WI38 (cell line): ENCODE measurements around the gene COL17A1.

Experiments
- H3K4me3 ChIP-seq: 2 replicates; pipeline ENCODE4 v1.5.1; 2011; ENCODE audit warnings: low read depth, mild to moderate bottlenecking, control low read depth, low read length
- TF ChIP-seq, protein P1 (sequence below): IDR thresholded peaks from 2 replicates; pipeline ENCODE4 v1.5.1; 2012; ENCODE audit warnings: low read depth, mild to moderate bottlenecking, control low read depth, low read length

COL17A1 gene

DNA sequence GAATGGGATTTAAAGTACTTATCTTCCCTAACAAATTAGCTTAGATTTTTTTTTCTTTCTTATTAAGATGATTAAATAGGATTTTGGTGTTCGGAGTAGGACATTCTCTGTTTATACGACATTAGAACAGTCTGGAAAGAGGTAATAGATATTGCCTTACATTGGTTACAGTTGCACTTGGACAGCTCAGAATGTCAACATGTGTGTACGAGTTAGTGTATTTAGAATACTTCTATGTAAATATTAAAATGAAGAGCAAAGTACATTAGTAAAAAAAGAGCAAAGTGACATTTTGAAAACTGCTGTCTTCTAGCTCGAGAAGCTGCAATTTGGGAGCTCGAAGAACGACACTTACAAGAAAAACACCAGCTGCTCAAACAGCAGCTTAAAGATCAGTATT is 67.2 kb downstream of the COL17A1 start:
- TF ChIP-seq, protein P1, sequence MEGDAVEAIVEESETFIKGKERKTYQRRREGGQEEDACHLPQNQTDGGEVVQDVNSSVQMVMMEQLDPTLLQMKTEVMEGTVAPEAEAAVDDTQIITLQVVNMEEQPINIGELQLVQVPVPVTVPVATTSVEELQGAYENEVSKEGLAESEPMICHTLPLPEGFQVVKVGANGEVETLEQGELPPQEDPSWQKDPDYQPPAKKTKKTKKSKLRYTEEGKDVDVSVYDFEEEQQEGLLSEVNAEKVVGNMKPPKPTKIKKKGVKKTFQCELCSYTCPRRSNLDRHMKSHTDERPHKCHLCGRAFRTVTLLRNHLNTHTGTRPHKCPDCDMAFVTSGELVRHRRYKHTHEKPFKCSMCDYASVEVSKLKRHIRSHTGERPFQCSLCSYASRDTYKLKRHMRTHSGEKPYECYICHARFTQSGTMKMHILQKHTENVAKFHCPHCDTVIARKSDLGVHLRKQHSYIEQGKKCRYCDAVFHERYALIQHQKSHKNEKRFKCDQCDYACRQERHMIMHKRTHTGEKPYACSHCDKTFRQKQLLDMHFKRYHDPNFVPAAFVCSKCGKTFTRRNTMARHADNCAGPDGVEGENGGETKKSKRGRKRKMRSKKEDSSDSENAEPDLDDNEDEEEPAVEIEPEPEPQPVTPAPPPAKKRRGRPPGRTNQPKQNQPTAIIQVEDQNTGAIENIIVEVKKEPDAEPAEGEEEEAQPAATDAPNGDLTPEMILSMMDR = no peak
- H3K4me3 ChIP-seq = no peak overlapping the region

DNA sequence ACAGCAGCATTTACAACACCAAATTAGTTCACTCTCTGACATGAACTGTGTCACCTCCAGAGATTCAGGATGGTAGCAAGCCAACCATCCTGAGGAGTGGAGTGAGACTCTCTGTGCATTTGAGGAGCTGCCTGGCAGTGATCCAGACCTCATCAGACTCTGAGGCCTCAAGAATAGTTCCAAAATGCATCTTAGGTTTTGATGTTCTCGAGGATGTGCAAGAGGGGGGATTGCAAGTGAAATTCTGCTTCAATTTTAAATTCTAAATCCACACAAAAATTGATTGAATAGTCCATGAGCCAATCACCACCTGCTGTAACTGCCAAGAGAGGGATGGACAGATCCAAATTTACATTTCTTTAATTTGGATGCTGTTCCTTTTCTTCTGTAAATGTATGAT is 69.0 kb downstream of the COL17A1 start:
- H3K4me3 ChIP-seq = no peak overlapping the region
- TF ChIP-seq, protein P1 = no peak

- TF ChIP-seq, protein P1 = no peak
- no peak overlapping the region for H3K4me3 ChIP-seq
Measured at GRCh38 chr10:104014176-104014575, 71.5 kb downstream of the COL17A1 start.

DNA sequence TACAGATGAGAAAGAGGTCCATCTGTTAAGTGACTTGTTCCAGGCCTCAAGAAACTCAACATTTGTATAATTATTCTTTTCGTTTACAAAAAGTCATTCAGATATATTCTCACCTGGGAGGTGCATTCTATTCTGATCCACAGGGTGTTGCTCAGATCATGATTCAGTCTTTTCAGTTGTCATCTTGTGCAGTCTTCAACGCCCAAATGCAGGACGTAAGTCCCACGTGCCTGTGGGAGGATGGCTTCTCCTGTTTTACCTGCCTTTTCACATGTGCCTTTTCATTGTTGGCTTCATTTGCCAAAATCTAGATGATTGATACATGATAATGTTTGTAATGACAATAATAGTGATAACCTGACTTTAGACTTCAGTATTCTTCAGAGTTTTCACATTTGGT is 72.2 kb downstream of the COL17A1 start:
- H3K4me3 ChIP-seq = no peak overlapping the region
- TF ChIP-seq, protein P1 = no peak

DNA sequence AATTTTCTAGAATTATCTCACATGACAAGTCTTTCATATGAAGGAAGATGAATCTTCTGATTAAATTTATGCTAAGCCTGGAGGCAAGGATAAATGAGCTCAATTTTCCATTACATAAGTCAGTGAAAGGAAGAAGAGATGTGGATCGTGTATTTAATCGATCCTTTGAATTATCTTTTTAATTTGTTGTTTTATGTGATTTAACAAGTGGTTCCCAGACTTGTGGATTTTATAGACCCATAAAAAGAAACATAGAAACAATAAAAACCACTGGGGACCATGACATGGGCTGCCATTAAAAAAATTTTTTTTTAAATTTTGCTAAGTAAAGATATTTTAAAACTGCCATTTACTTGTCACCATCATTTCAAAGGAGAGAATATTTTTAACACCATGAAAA is 73.8 kb downstream of the COL17A1 start:
- TF ChIP-seq, protein P1 = no peak
- no peak overlapping the region for H3K4me3 ChIP-seq

DNA sequence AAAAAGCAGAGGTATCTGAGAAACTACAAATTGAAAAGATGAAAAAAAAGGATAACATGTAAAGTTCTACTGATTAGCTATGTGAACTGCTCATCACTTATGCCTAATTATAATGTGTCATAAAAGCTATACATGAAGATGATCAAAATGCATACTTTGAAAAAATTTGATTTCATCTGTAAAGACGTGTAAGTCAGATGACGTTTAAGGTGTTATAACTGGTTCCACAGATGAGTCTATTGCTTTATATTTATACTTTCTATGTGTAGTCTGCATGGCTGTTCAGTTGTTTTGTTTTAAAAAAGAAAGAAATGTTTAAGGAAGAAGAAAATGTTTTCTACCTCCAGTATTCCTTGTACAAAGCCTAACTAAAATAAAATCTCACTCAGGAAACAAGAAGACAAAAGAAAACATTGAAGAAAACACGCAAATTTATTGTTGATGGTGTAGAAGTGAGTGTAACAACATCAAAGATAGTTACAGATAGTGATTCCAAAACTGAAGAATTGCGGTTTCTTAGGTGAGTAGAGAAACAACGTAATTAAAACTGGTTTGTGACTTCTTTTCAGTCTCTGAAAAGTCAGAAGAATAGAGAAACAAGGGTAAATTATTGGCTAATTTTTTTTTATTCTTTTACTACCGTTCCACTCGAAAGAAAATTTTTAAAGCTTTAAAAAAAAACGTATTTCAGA is 80.4 kb downstream of the COL17A1 start:
- TF ChIP-seq, protein P1 = no peak
- H3K4me3 ChIP-seq = no peak overlapping the region

DNA sequence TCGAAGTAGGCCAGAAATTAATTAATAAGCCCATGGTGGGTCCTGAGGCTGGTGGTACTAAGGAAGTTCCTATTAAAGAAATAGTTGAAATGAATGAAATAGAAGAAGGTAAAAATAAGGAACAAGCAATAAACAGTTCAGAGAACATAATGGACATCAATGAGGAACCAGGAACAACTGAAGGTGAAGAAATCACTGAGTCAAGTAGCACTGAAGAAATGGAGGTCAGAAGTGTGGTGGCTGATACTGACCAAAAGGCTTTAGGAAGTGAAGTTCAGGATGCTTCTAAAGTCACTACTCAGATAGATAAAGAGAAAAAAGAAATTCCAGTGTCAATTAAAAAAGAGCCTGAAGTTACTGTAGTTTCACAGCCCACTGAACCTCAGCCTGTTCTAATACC is 82.8 kb downstream of the COL17A1 start:
- TF ChIP-seq, protein P1 = no peak
- H3K4me3 ChIP-seq = no peak overlapping the region
